Naive thymus-derived CD4-positive, alpha-beta T cell (primary cell): ENCODE data around the gene DISP2. TPM values are rescaled to one million over a fixed set of nuclear protein-coding genes. Genes with fewer than 3 reads are reported as not detected.

ENCODE experiments used
- ATAC-seq: fragments of 150-1000 bp; cut with Tn5 transposase; 2 replicates; pipeline ENCODE4 v1.10.0; 2021; ENCODE audit warnings: mild to moderate bottlenecking, moderate library complexity
- CTCF ChIA-PET: fragments of 350-600 bp; sonication (Branson Sonifier 250); formaldehyde crosslinking; loops from one replicate; lab custom pipeline; 2021; ENCODE audit warnings: antibody characterized with exemption; lab: Charles Lee
- POLR2A ChIA-PET: fragments of 350-600 bp; sonication (Branson Sonifier 250); formaldehyde crosslinking; loops from one replicate; lab custom pipeline; 2021; ENCODE audit warnings: antibody characterized with exemption, inconsistent platforms; lab: Charles Lee
- DNase-seq, 9 donors: peaks; one replicate each; pipeline versions ENCODE4 v3.0.0 to v3.0.0-alpha.2; 2020 to 2022; ENCODE audit warnings: mixed read lengths in 1 of 9
- H3K27ac ChIP-seq: one replicate; pipeline ENCODE4 v1.7.0; 2013; ENCODE audit warnings: mild to moderate bottlenecking, low read depth, low read length, moderate library complexity
- H3K27me3 ChIP-seq, 2 donors: one replicate each; pipeline ENCODE4 v1.7.0; 2013; ENCODE audit warnings: low read length in 2 of 2, mild to moderate bottlenecking in 2 of 2, moderate library complexity in 2 of 2; ENCODE audit not compliant: control insufficient read depth in 2 of 2, insufficient read depth in 2 of 2
- H3K36me3 ChIP-seq, 3 experiments: 1 replicate in 2 of 3; 2 replicates in 1 of 3; pipeline ENCODE4 v1.7.0; 2013; ENCODE audit warnings: low read length in 3 of 3, mild to moderate bottlenecking in 3 of 3, moderate library complexity in 1 of 3; ENCODE audit not compliant: insufficient read depth in 3 of 3, control insufficient read depth in 2 of 3
- H3K4me1 ChIP-seq, 2 donors: one replicate each; pipeline ENCODE4 v1.7.0; 2013; ENCODE audit warnings: low read length in 2 of 2, mild to moderate bottlenecking in 2 of 2, moderate library complexity in 1 of 2; ENCODE audit not compliant: control insufficient read depth in 2 of 2, insufficient read depth in 2 of 2
- H3K4me3 ChIP-seq: 2 replicates; pipeline ENCODE4 v1.7.0; 2013; ENCODE audit warnings: mild to moderate bottlenecking, low read length
- H3K9me3 ChIP-seq, 3 experiments: 1 replicate in 2 of 3; 2 replicates in 1 of 3; pipeline ENCODE4 v1.7.0; 2013; ENCODE audit warnings: low read length in 3 of 3; ENCODE audit not compliant: control insufficient read depth in 2 of 3
- H3K27ac Mint-ChIP-seq, 9 donors: one replicate each; pipeline ENCODE4 v1.8.0; 2020 to 2022; ENCODE audit warnings: mixed read lengths in 9 of 9, mild to moderate bottlenecking in 8 of 9, moderate library complexity in 5 of 9, inconsistent platforms in 2 of 9
- H3K27me3 Mint-ChIP-seq, 5 donors: one replicate each; pipeline ENCODE4 v1.8.0; 2021 to 2022; ENCODE audit warnings: mixed read lengths in 5 of 5, mild to moderate bottlenecking in 1 of 5
- H3K36me3 Mint-ChIP-seq, 5 donors: one replicate each; pipeline ENCODE4 v1.8.0; 2020 to 2022; ENCODE audit warnings: mixed read lengths in 5 of 5, mild to moderate bottlenecking in 3 of 5, inconsistent platforms in 1 of 5
- H3K4me1 Mint-ChIP-seq, 7 donors: one replicate each; pipeline ENCODE4 v1.8.0; 2020 to 2022; ENCODE audit warnings: mixed read lengths in 7 of 7, mild to moderate bottlenecking in 3 of 7, inconsistent platforms in 1 of 7
- H3K4me3 Mint-ChIP-seq, 10 donors: one replicate each; pipeline ENCODE4 v1.8.0; 2020 to 2022; ENCODE audit warnings: mild to moderate bottlenecking in 10 of 10, mixed read lengths in 10 of 10, moderate library complexity in 6 of 10, inconsistent platforms in 2 of 10
- H3K9me3 Mint-ChIP-seq, 11 donors: one replicate each; pipeline ENCODE4 v1.8.0; 2020 to 2022; ENCODE audit warnings: mixed read lengths in 11 of 11, mild to moderate bottlenecking in 4 of 11, inconsistent platforms in 1 of 11, moderate library complexity in 1 of 11
- intact Hi-C, 2 donors: fragments of 100-400 bp; cut with micrococcal nuclease; formaldehyde crosslinking; loops; one replicate each; pipeline ENCODE4 v1.15.1; 2023
- polyA plus RNA-seq, 2 donors: library from polyadenylated mRNA; unstranded; fragments of 300-500 nt; fragmentation: Illumina TruSeq; gene quantifications; one replicate each; pipeline ENCODE4 v1.2.3, GENCODE V29; 2021
- total RNA-seq, 6 experiments: library from RNA in 5 of 6; stranded (reverse) in 5 of 6; gene quantifications; 1 replicate in 5 of 6; 2 replicates in 1 of 6; pipeline ENCODE4 v1.2.3 and lab custom pipeline; 2021 to 2026

Gene DISP2
- total and polyA plus RNA-seq, 7 experiments from 2014 or later = 0.05 to 0.51 (median 0.07) TPM; not detected in 3

GRCh38 chr15:40320931-40321371, 37.1 kb upstream of the DISP2 start:
- ATAC-seq = peak; percentile 31
- H3K4me3 ChIP-seq = no peak overlapping the region
- Mint-ChIP-seq H3K27ac (peak overlapping the region in 8 of 9 donors; percentile 31 to 89 (median 42)), H3K4me1 (peaks cover 19 to 38% (median 31%) of the 10 kb centered on the region in 7 donors), H3K27me3 (peaks cover 0 to 42% (median 0%) of the 10 kb centered on the region in 5 donors), H3K36me3 (peaks cover 0 to 7% (median 0%) of the 10 kb centered on the region in 5 donors), H3K4me3 (peak overlapping the region in 6 of 10 donors; percentile 4 to 53 (median 26)), H3K9me3 (no peaks in the 10 kb centered on the region)
- POLR2A ChIA-PET = interaction anchor here (0.6 to 8.6 kb wide), 5 partner anchors 11 to 262 kb away, joined by 3 to 93 read pairs (median 3); partner anchors contain the start of gene PLCB2
- no peaks in the 10 kb centered on the region for H3K9me3 ChIP-seq
- DNase-seq = peak in 8 of 9 donors; percentile 41 to 76 (median 70)
- CTCF ChIA-PET = interaction anchor here (0.7 to 19.9 kb wide), 6 partner anchors 8 to 101 kb away, joined by 3 to 366 read pairs (median 7); partner anchors contain the start of genes CCDC9B and PLCB2
- H3K27ac ChIP-seq = no peak overlapping the region
- H3K4me1 ChIP-seq = peaks cover 15% of the 10 kb centered on the region in 2 donors
- H3K36me3 ChIP-seq = no peaks in the 10 kb centered on the region
- no peaks in the 10 kb centered on the region for H3K27me3 ChIP-seq
- intact Hi-C loops = loop anchor here (1.0 to 5.0 kb wide), 11 partner anchors 14 to 796 kb away; partner anchors contain the start of genes ANKRD63 (in 2 of the 2), FSIP1 (in 2 of the 2), BUB1B (in 1 of the 2) and EIF2AK4 (in 1 of the 2)

- H3K27me3 Mint-ChIP-seq = peaks cover 0 to 27% (median 0%) of the 10 kb centered on the region in 5 donors
- H3K9me3 Mint-ChIP-seq = no peaks in the 10 kb centered on the region
- H3K4me3 Mint-ChIP-seq = peak overlapping the region; percentile 69 to 89 (median 83)
- H3K4me1 Mint-ChIP-seq = peaks cover 19 to 47% (median 37%) of the 10 kb centered on the region in 7 donors
- H3K27ac ChIP-seq = peak overlapping the region; percentile 66
- ATAC-seq = no peak
- H3K9me3 ChIP-seq = no peaks in the 10 kb centered on the region
- peaks cover 0 to 10% (median 0%) of the 10 kb centered on the region in 5 donors for H3K36me3 Mint-ChIP-seq
- H3K4me1 ChIP-seq = peaks cover 15% of the 10 kb centered on the region in 2 donors
- H3K27ac Mint-ChIP-seq = peak overlapping the region in 6 of 9 donors; percentile 56 to 86 (median 82)
- no peaks in the 10 kb centered on the region for H3K27me3 ChIP-seq
- no peak for DNase-seq
- ChIA-PET POLR2A (interaction anchor here (0.6 to 8.6 kb wide), 11 partner anchors 8 to 274 kb away, joined by 3 to 93 read pairs (median 4); partner anchors contain the start of genes IVD and PLCB2), CTCF (interaction anchor here (0.5 to 19.9 kb wide), 11 partner anchors 8 to 243 kb away, joined by 3 to 366 read pairs (median 4); partner anchors contain the start of genes CCDC9B and PLCB2)
- H3K4me3 ChIP-seq = peak overlapping the region; percentile 31
- no peaks in the 10 kb centered on the region for H3K36me3 ChIP-seq
- intact Hi-C loops = loop anchor here (1.0 to 5.0 kb wide), 12 partner anchors 14 to 795 kb away; partner anchors contain the start of genes ANKRD63 (in 2 of the 2), BUB1B (in 1 of the 2), DISP2 (in 1 of the 2) and EIF2AK4 (in 1 of the 2)
Observed at GRCh38 chr15:40322531-40323238, 35.3 kb upstream of the DISP2 start.

GRCh38 chr15:40323239-40323952, 34.6 kb upstream of the DISP2 start, which contains the start of gene INAFM2:
Gene INAFM2, plus strand, starts transcription at chr15:40323692. Its CDS starts 364 bp downstream, at chr15:40324056.
- Mint-ChIP-seq H3K27me3 (peaks cover 0 to 23% (median 0%) of the 10 kb centered on the region in 5 donors), H3K27ac (peak within 1 kb of the TSS in 8 of 9 donors; percentile 56 to 86 (median 80)), H3K9me3 (no peaks in the 10 kb centered on the region), H3K4me1 (peaks cover 19 to 51% (median 43%) of the 10 kb centered on the region in 7 donors), H3K4me3 (peak within 1 kb of the TSS; percentile 69 to 89 (median 84)), H3K36me3 (peaks cover 0 to 11% (median 0%) of the 10 kb centered on the region in 5 donors)
- DNase-seq (peak; percentile 77 to 91 (median 89)), ATAC-seq (peak; percentile 95)
- Histone ChIP-seq H3K9me3 (no peaks in the 10 kb centered on the region), H3K27me3 (no peaks in the 10 kb centered on the region), H3K4me3 (peak within 1 kb of the TSS; percentile 34), H3K4me1 (peaks cover 15% of the 10 kb centered on the region in 2 donors), H3K36me3 (no peaks in the 10 kb centered on the region), H3K27ac (peak within 1 kb of the TSS; percentile 66)
- ChIA-PET CTCF (interaction anchor here (0.6 to 19.9 kb wide), 10 partner anchors 9 to 178 kb away, joined by 3 to 366 read pairs (median 5); partner anchors contain the start of genes CCDC9B and PLCB2), POLR2A (interaction anchor here (0.6 to 8.6 kb wide), 10 partner anchors 8 to 275 kb away, joined by 3 to 93 read pairs (median 4); partner anchors contain the start of genes IVD and PLCB2)
- intact Hi-C loops = loop anchor here (1.0 to 5.0 kb wide), 12 partner anchors 15 to 794 kb away; partner anchors contain the start of genes ANKRD63 (in 2 of the 2), BUB1B (in 1 of the 2), DISP2 (in 1 of the 2) and EIF2AK4 (in 1 of the 2)

- H3K4me1 Mint-ChIP-seq = peaks cover 19 to 56% (median 46%) of the 10 kb centered on the region in 7 donors
- peaks cover 15% of the 10 kb centered on the region in 2 donors for H3K4me1 ChIP-seq
- H3K36me3 ChIP-seq = no peaks in the 10 kb centered on the region
- H3K27me3 Mint-ChIP-seq = peaks cover 0 to 19% (median 0%) of the 10 kb centered on the region in 5 donors
- H3K4me3 Mint-ChIP-seq = peak overlapping the region; percentile 69 to 88 (median 84)
- POLR2A ChIA-PET = interaction anchor here (0.8 to 4.9 kb wide), 6 partner anchors 7 to 58 kb away, joined by 3 to 35 read pairs (median 8); partner anchors contain the start of genes KNSTRN and PLCB2
- no peaks in the 10 kb centered on the region for H3K9me3 Mint-ChIP-seq
- ATAC-seq (no peak), DNase-seq (peak in 4 of 9 donors; percentile 16 to 67 (median 24))
- CTCF ChIA-PET = interaction anchor here (1.1 to 19.9 kb wide), 8 partner anchors 13 to 98 kb away, joined by 3 to 366 read pairs (median 6); partner anchors contain the start of gene CCDC9B
- no peaks in the 10 kb centered on the region for H3K27me3 ChIP-seq
- intact Hi-C loops = loop anchor here (1.0 to 5.0 kb wide), 13 partner anchors 16 to 793 kb away; partner anchors contain the start of genes ANKRD63 (in 2 of the 2), DISP2 (in 2 of the 2), BUB1B (in 1 of the 2) and EIF2AK4 (in 1 of the 2)
- peak overlapping the region; percentile 34 for H3K4me3 ChIP-seq
- peaks cover 0 to 11% (median 0%) of the 10 kb centered on the region in 5 donors for H3K36me3 Mint-ChIP-seq
- peak overlapping the region in 7 of 9 donors; percentile 28 to 78 (median 52) for H3K27ac Mint-ChIP-seq
- no peaks in the 10 kb centered on the region for H3K9me3 ChIP-seq
- no peak overlapping the region for H3K27ac ChIP-seq
Observed at GRCh38 chr15:40323953-40324937, 33.8 kb upstream of the DISP2 start.

GRCh38 chr15:40325188-40325587, 32.8 kb upstream of the DISP2 start:
- H3K9me3 ChIP-seq = no peaks in the 10 kb centered on the region
- H3K27me3 ChIP-seq = no peaks in the 10 kb centered on the region
- no peak overlapping the region for H3K27ac ChIP-seq
- peak overlapping the region in 4 of 9 donors; percentile 28 to 78 (median 54) for H3K27ac Mint-ChIP-seq
- peaks cover 0 to 10% (median 0%) of the 10 kb centered on the region in 5 donors for H3K27me3 Mint-ChIP-seq
- H3K4me3 Mint-ChIP-seq = peak overlapping the region; percentile 69 to 88 (median 84)
- H3K36me3 ChIP-seq = no peaks in the 10 kb centered on the region
- ChIA-PET POLR2A (interaction anchor here (0.7 to 4.9 kb wide), 7 partner anchors 9 to 131 kb away, joined by 3 to 35 read pairs (median 6); partner anchors contain the start of genes KNSTRN and PLCB2), CTCF (interaction anchor here (0.7 to 5.0 kb wide), 9 partner anchors 9 to 488 kb away, joined by 3 to 38 read pairs (median 4); no protein-coding TSS in a partner anchor)
- ATAC-seq (no peak), DNase-seq (no peak)
- intact Hi-C loops = loop anchor here in 1 of 2 donors (2.0 kb wide), 1 partner anchor 34 kb away; the partner anchor contains the start of gene DISP2
- H3K4me1 ChIP-seq = peaks cover 15% of the 10 kb centered on the region in 2 donors
- H3K9me3 Mint-ChIP-seq = no peaks in the 10 kb centered on the region
- peaks cover 0 to 11% (median 0%) of the 10 kb centered on the region in 5 donors for H3K36me3 Mint-ChIP-seq
- H3K4me1 Mint-ChIP-seq = peaks cover 17 to 56% (median 47%) of the 10 kb centered on the region in 7 donors
- no peak overlapping the region for H3K4me3 ChIP-seq
